SK-N-SH treated with all-trans-retinoic acid at 6 μM for 48 hours (cell line): ENCODE data around the gene ZNF219.

Experiments used
- ATAC-seq: fragments of 200-7000 bp; cut with Tn5 transposase; 3 replicates; pipeline ENCODE4 v1.9.1; 2020; ENCODE audit warnings: mild to moderate bottlenecking, moderate library complexity
- ARNTL ChIP-seq: fragments of 450-650 bp; formaldehyde crosslinking; IDR thresholded peaks from 2 replicates; pipeline ENCODE4 v1.5.0; 2020; ENCODE audit warnings: low read depth, mild to moderate bottlenecking, moderate library complexity, borderline replicate concordance
- BACH2 ChIP-seq: fragments of 250-450 bp; sonication (Bioruptor Pico); IDR thresholded peaks from 2 replicates; pipeline ENCODE4 v1.9.0; 2021; ENCODE audit warnings: mild to moderate bottlenecking, borderline replicate concordance
- CREB5 ChIP-seq: fragments of 250-450 bp; sonication (Bioruptor Pico); IDR thresholded peaks from 2 replicates; pipeline ENCODE4 v1.5.1; 2020; ENCODE audit warnings: low read depth, mild to moderate bottlenecking, moderate library complexity
- CSDC2 ChIP-seq: fragments of 250-450 bp; sonication (Bioruptor Pico); IDR thresholded peaks from 2 replicates; pipeline ENCODE4 v1.5.0; 2020; ENCODE audit warnings: mild to moderate bottlenecking, moderate library complexity
- CSRNP3 ChIP-seq: fragments of 250-450 bp; sonication (Bioruptor Pico); IDR thresholded peaks from 2 replicates; pipeline ENCODE4 v1.5.1; 2021; ENCODE audit warnings: mild to moderate bottlenecking, moderate library complexity
- GLIS3 ChIP-seq: fragments of 250-450 bp; sonication (Bioruptor Pico); IDR thresholded peaks from 2 replicates; pipeline ENCODE4 v1.5.0; 2020; ENCODE audit warnings: mild to moderate bottlenecking, moderate library complexity
- ISL1 ChIP-seq: fragments of 250-450 bp; sonication (Bioruptor Pico); IDR thresholded peaks from 2 replicates; pipeline ENCODE4 v2.1.2; 2022; ENCODE audit warnings: mild to moderate bottlenecking, moderate library complexity
- OSR1 ChIP-seq: fragments of 250-450 bp; sonication (Bioruptor Pico); IDR thresholded peaks from 2 replicates; pipeline ENCODE4 v1.8.0; 2022; ENCODE audit warnings: moderate library complexity, mild to moderate bottlenecking, inconsistent platforms
- POU6F1 ChIP-seq: fragments of 250-450 bp; sonication (Bioruptor Pico); IDR thresholded peaks from 2 replicates; pipeline ENCODE4 v1.8.0; 2021; ENCODE audit warnings: low read depth, mild to moderate bottlenecking, moderate library complexity, borderline replicate concordance
- PPARA ChIP-seq: fragments of 250-450 bp; sonication (Bioruptor Pico); IDR thresholded peaks from 2 replicates; pipeline ENCODE4 v1.5.0; 2020; ENCODE audit warnings: mild to moderate bottlenecking, borderline replicate concordance
- RARB ChIP-seq: fragments of 250-450 bp; sonication (Bioruptor Pico); IDR thresholded peaks from 2 replicates; pipeline ENCODE4 v1.8.0; 2021; ENCODE audit warnings: mild to moderate bottlenecking, moderate library complexity
- SNAI2 ChIP-seq: fragments of 250-450 bp; sonication (Bioruptor Pico); IDR thresholded peaks from 2 replicates; pipeline ENCODE4 v1.5.0; 2020; ENCODE audit warnings: mild to moderate bottlenecking, moderate library complexity
- TCF4 ChIP-seq: fragments of 250-450 bp; sonication (Bioruptor Pico); IDR thresholded peaks from 2 replicates; pipeline ENCODE4 v1.8.0; 2021; ENCODE audit warnings: mild to moderate bottlenecking, moderate library complexity, borderline replicate concordance
- TOX ChIP-seq: fragments of 250-450 bp; sonication (Bioruptor Pico); IDR thresholded peaks from 2 replicates; pipeline ENCODE4 v1.8.0; 2021; ENCODE audit warnings: mild to moderate bottlenecking, moderate library complexity, borderline replicate concordance
- ZC3H10 ChIP-seq: fragments of 250-450 bp; sonication (Bioruptor Pico); IDR thresholded peaks from 2 replicates; pipeline ENCODE4 v1.5.1; 2021; ENCODE audit warnings: mild to moderate bottlenecking, moderate library complexity
- ZFP3 ChIP-seq: fragments of 250-450 bp; sonication (Bioruptor Pico); IDR thresholded peaks from 2 replicates; pipeline ENCODE4 v1.5.0; 2020; ENCODE audit warnings: mild to moderate bottlenecking, moderate library complexity
- ZNF70 ChIP-seq: fragments of 450-650 bp; formaldehyde crosslinking; IDR thresholded peaks from 2 replicates; pipeline ENCODE4 v1.5.0; 2020; ENCODE audit warnings: mild to moderate bottlenecking, moderate library complexity
- ZNF8 ChIP-seq: fragments of 450-650 bp; formaldehyde crosslinking; IDR thresholded peaks from 2 replicates; pipeline ENCODE4 v1.5.0; 2020; ENCODE audit warnings: mild to moderate bottlenecking, moderate library complexity
- TF ChIP-seq, protein P1 (sequence below): fragments of 250-450 bp; sonication (Bioruptor Pico); IDR thresholded peaks from 2 replicates; pipeline ENCODE4 v1.8.0; 2020; ENCODE audit warnings: mild to moderate bottlenecking, moderate library complexity, borderline replicate concordance
- TF ChIP-seq, protein P2 (sequence below): fragments of 250-450 bp; sonication (Bioruptor Pico); IDR thresholded peaks from 2 replicates; pipeline ENCODE4 v1.5.0; 2020; ENCODE audit warnings: mild to moderate bottlenecking, moderate library complexity

The ZNF219 gene

GRCh38 chr14:21061347-21061668 lies 37.1 kb downstream of the ZNF219 start (continued):
- no peak for TF ChIP-seq POU6F1 (CRISPR knock-in tag)
- TF ChIP-seq TCF4 (CRISPR knock-in tag): no peak

GRCh38 chr14:21060614-21061346 lies 37.7 kb downstream of the ZNF219 start:
- no peak for ATAC-seq

GRCh38 chr14:21059842-21060613 lies 38.4 kb downstream of the ZNF219 start:
- no peak for ATAC-seq
- TF ChIP-seq ISL1 (CRISPR knock-in tag) (no peak), ZNF8 (no peak), CREB5 (CRISPR knock-in tag) (no peak), ZNF70 (CRISPR knock-in tag) (no peak), CSRNP3 (CRISPR knock-in tag) (no peak), SNAI2 (CRISPR knock-in tag) (no peak), PPARA (CRISPR knock-in tag) (no peak), ARNTL (CRISPR knock-in tag) (no peak), OSR1 (no peak)
- TF ChIP-seq, protein P1, sequence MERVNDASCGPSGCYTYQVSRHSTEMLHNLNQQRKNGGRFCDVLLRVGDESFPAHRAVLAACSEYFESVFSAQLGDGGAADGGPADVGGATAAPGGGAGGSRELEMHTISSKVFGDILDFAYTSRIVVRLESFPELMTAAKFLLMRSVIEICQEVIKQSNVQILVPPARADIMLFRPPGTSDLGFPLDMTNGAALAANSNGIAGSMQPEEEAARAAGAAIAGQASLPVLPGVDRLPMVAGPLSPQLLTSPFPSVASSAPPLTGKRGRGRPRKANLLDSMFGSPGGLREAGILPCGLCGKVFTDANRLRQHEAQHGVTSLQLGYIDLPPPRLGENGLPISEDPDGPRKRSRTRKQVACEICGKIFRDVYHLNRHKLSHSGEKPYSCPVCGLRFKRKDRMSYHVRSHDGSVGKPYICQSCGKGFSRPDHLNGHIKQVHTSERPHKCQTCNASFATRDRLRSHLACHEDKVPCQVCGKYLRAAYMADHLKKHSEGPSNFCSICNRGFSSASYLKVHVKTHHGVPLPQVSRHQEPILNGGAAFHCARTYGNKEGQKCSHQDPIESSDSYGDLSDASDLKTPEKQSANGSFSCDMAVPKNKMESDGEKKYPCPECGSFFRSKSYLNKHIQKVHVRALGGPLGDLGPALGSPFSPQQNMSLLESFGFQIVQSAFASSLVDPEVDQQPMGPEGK (CRISPR knock-in tag): no peak

More at GRCh38 chr14:21060614-21061346, 37.7 kb downstream of the ZNF219 start:
- TF ChIP-seq ZNF70 (CRISPR knock-in tag) (no peak), GLIS3 (CRISPR knock-in tag) (no peak), CSDC2 (CRISPR knock-in tag) (no peak), PPARA (CRISPR knock-in tag) (no peak), OSR1 (no peak)

- TF ChIP-seq CSRNP3 (CRISPR knock-in tag): no peak
- TF ChIP-seq SNAI2 (CRISPR knock-in tag): no peak
- TF ChIP-seq, protein P2, sequence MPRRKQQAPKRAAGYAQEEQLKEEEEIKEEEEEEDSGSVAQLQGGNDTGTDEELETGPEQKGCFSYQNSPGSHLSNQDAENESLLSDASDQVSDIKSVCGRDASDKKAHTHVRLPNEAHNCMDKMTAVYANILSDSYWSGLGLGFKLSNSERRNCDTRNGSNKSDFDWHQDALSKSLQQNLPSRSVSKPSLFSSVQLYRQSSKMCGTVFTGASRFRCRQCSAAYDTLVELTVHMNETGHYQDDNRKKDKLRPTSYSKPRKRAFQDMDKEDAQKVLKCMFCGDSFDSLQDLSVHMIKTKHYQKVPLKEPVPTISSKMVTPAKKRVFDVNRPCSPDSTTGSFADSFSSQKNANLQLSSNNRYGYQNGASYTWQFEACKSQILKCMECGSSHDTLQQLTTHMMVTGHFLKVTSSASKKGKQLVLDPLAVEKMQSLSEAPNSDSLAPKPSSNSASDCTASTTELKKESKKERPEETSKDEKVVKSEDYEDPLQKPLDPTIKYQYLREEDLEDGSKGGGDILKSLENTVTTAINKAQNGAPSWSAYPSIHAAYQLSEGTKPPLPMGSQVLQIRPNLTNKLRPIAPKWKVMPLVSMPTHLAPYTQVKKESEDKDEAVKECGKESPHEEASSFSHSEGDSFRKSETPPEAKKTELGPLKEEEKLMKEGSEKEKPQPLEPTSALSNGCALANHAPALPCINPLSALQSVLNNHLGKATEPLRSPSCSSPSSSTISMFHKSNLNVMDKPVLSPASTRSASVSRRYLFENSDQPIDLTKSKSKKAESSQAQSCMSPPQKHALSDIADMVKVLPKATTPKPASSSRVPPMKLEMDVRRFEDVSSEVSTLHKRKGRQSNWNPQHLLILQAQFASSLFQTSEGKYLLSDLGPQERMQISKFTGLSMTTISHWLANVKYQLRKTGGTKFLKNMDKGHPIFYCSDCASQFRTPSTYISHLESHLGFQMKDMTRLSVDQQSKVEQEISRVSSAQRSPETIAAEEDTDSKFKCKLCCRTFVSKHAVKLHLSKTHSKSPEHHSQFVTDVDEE (CRISPR knock-in tag): no peak
- no peak for TF ChIP-seq TOX (CRISPR knock-in tag)
- no peak for TF ChIP-seq ZFP3
- TF ChIP-seq TCF4 (CRISPR knock-in tag): no peak
- no peak for TF ChIP-seq RARB
- no peak for TF ChIP-seq GLIS3 (CRISPR knock-in tag)
- no peak for TF ChIP-seq BACH2 (CRISPR knock-in tag)
- TF ChIP-seq ZNF8: no peak
- TF ChIP-seq POU6F1 (CRISPR knock-in tag): no peak
- no peak for TF ChIP-seq PPARA (CRISPR knock-in tag)
- TF ChIP-seq ZC3H10 (CRISPR knock-in tag): no peak
- TF ChIP-seq CREB5 (CRISPR knock-in tag): no peak
- no peak for ATAC-seq
These were observed 39.6 kb downstream of the ZNF219 start for GRCh38 chr14:21058903-21059302.
